ENCODE data around the gene THUMPD3. TPM values are rescaled to one million over a fixed set of nuclear protein-coding genes. Genes with fewer than 3 reads are reported as not detected.

The THUMPD3 gene
- total RNA-seq, 2 experiments from 2014 or later, result 59.6 to 74.3 TPM

DNA sequence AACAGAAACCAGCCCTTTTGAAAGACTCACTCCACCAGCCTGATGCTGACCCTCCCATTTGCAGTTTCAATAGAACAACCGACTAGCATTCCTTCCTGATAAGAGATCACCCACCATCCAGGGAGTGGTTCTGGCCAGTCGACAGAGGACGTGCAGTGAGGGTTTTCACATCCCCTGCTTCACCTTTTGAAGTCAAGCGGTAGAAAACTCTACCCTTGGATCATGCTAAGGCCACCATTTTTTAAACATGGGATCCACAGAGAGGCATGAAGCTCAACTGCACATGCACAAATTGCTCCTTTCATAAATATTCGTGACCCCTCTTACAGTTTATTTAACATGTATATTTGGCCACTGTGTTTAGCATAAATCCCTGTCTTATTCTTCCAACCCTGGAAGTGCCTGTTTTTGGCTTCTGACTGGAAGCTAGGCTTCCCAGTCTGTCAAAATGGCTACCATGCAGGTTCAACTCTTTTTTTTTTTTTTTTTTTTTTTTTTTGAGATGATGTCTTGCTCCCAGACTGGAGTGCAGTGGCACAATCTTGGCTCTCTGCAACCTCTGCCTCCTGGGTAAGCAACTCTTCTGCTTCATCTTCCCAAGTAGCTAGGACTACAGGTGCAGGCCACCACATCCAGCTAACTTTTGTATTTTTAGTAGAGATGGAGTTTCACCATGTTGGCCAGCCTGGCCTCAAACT lies 1.0 kb upstream of the THUMPD3 start:
- intact Hi-C loops (cut with DNase I, micrococcal nuclease), result loop anchor here (1.0 to 2.0 kb wide), 6 partner anchors 8 to 529 kb away; partner anchors contain the start of genes ARPC4 (in 1 of the 2), JAGN1 (in 1 of the 2), MTMR14 (in 1 of the 2) and RAD18 (in 1 of the 2)
- Mint-ChIP-seq H3K27me3 (no peaks in the 10 kb centered on the region), H3K9me3 (ENCODE audit: low read depth) (no peaks in the 10 kb centered on the region), H3K4me1 (peaks cover 21% of the 10 kb centered on the region), H3K36me3 (ENCODE audit: low read depth) (peaks cover 34% of the 10 kb centered on the region), H3K27ac (peak overlapping the region; percentile 100), H3K4me3 (peak overlapping the region; percentile 98)
- POLR2A ChIA-PET, result interaction anchor here (0.6 to 2.5 kb wide), 6 partner anchors 9 to 431 kb away, joined by 3 to 81 read pairs (median 6); partner anchors contain the start of genes ARPC4 and SETD5
- no peak for DNase-seq
- CTCF ChIA-PET, result interaction anchor here (0.6 to 3.1 kb wide), 7 partner anchors 9 to 848 kb away, joined by 3 to 40 read pairs (median 4); no protein-coding TSS in a partner anchor
- ATAC-seq, result no peak

DNA sequence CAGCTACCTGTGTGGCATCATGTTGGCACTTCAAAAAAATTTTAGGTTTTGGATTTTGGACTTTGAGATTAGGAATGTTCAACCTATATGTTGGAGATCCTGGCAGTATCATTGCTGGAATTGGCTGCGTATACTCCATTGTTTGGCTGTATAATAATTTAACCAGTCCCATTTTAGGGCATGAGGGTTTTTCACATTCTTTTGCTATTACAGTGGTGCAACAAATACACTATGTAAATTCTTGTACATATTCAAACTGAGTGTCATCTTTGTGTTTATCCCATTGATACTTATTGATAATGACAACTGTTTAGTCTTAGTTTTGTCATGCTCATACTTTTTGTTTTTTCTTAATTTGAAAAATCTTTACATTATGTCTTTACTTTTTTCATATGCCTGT lies 6.7 kb downstream of the THUMPD3 start:
- Mint-ChIP-seq H3K4me3 (no peak overlapping the region), H3K4me1 (peaks cover 43% of the 10 kb centered on the region), H3K9me3 (ENCODE audit: low read depth) (no peaks in the 10 kb centered on the region), H3K27ac (no peak overlapping the region), H3K27me3 (no peaks in the 10 kb centered on the region), H3K36me3 (ENCODE audit: low read depth) (peaks cover 55% of the 10 kb centered on the region)
- ChIA-PET POLR2A (no interaction called here), CTCF (interaction anchor here (0.8 kb wide), 2 partner anchors 9 to 27 kb away, joined by 3 to 4 read pairs; no protein-coding TSS in a partner anchor)
- ATAC-seq, result no peak
- intact Hi-C loops (cut with DNase I, micrococcal nuclease), result no loop called here
- no peak for DNase-seq

- Mint-ChIP-seq H3K4me3 (no peak overlapping the region), H3K4me1 (peaks cover 40% of the 10 kb centered on the region), H3K27me3 (no peaks in the 10 kb centered on the region), H3K27ac (no peak overlapping the region), H3K36me3 (ENCODE audit: low read depth) (peaks cover 69% of the 10 kb centered on the region), H3K9me3 (ENCODE audit: low read depth) (no peaks in the 10 kb centered on the region)
- ChIA-PET POLR2A (interaction anchor here (0.8 kb wide), 1 partner anchor 10 kb away, joined by 4 read pairs; the partner anchor contains the start of gene THUMPD3), CTCF (interaction anchor here (0.5 to 1.8 kb wide), 3 partner anchors 10 to 20 kb away, joined by 4 to 5 read pairs (median 5); partner anchors contain the start of gene THUMPD3)
- ATAC-seq (no peak), DNase-seq (no peak)
- intact Hi-C loops (cut with DNase I, micrococcal nuclease), result no loop called here
These were observed 10.6 kb downstream of the THUMPD3 start for GRCh38 chr3:9373465-9373864.

- ChIA-PET CTCF (interaction anchor here (1.1 to 1.7 kb wide), 4 partner anchors 8 to 25 kb away, joined by 3 to 5 read pairs (median 4); partner anchors contain the start of gene THUMPD3), POLR2A (interaction anchor here (2.3 kb wide), 1 partner anchor 19 kb away, joined by 11 read pairs; no protein-coding TSS in a partner anchor)
- H3K9me3 Mint-ChIP-seq (ENCODE audit: low read depth), result no peaks in the 10 kb centered on the region
- no peaks in the 10 kb centered on the region for H3K27me3 Mint-ChIP-seq
- peaks cover 22% of the 10 kb centered on the region for H3K4me1 Mint-ChIP-seq
- ATAC-seq, result no peak
- DNase-seq, result no peak
- H3K27ac Mint-ChIP-seq, result no peak overlapping the region
- intact Hi-C loops (cut with DNase I, micrococcal nuclease), result no loop called here
- H3K4me3 Mint-ChIP-seq, result no peak overlapping the region
- H3K36me3 Mint-ChIP-seq (ENCODE audit: low read depth), result peaks cover 72% of the 10 kb centered on the region
These were observed 15.1 kb downstream of the THUMPD3 start for GRCh38 chr3:9377981-9378380.

- no peak overlapping the region for H3K4me3 Mint-ChIP-seq
- ChIA-PET CTCF (interaction anchor here (0.7 to 1.7 kb wide), 5 partner anchors 10 to 277 kb away, joined by 3 to 4 read pairs (median 4); no protein-coding TSS in a partner anchor), POLR2A (interaction anchor here (0.5 to 0.6 kb wide), 2 partner anchors 14 to 343 kb away, joined by 4 to 10 read pairs; no protein-coding TSS in a partner anchor)
- intact Hi-C loops (cut with DNase I, micrococcal nuclease), result no loop called here
- H3K36me3 Mint-ChIP-seq (ENCODE audit: low read depth), result peaks cover 74% of the 10 kb centered on the region
- peaks cover 14% of the 10 kb centered on the region for H3K4me1 Mint-ChIP-seq
- no peaks in the 10 kb centered on the region for H3K9me3 Mint-ChIP-seq (ENCODE audit: low read depth)
- H3K27ac Mint-ChIP-seq, result no peak overlapping the region
- no peak for ATAC-seq
- no peaks in the 10 kb centered on the region for H3K27me3 Mint-ChIP-seq
- no peak for DNase-seq
These were observed 16.5 kb downstream of the THUMPD3 start for GRCh38 chr3:9379327-9379726.

DNA sequence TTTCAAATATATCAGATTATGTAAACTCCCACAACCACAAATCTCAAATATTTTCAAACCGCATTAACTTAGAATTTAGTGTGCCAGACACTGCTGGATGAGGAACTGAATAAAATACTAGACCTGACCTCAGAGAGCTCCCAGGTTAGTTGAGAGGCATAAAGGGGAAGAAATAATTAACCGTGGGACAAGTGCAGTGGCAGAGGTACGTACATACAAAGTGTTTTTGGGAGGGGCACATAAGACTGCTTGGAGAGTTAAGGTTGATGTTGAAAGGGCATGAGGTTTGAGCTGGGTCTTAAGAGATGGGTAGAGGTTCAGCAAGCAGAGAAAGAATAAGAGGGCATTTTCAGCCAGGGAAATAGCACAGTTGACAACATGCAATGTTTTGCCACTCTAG lies 17.2 kb downstream of the THUMPD3 start:
- Mint-ChIP-seq H3K4me3 (no peak overlapping the region), H3K27ac (peak overlapping the region; percentile 32), H3K36me3 (ENCODE audit: low read depth) (peaks cover 73% of the 10 kb centered on the region), H3K9me3 (ENCODE audit: low read depth) (no peaks in the 10 kb centered on the region), H3K27me3 (no peaks in the 10 kb centered on the region), H3K4me1 (peaks cover 15% of the 10 kb centered on the region)
- CTCF ChIA-PET, result interaction anchor here (0.7 to 1.2 kb wide), 3 partner anchors 9 to 276 kb away, joined by 3 to 4 read pairs (median 3); no protein-coding TSS in a partner anchor
- intact Hi-C loops (cut with DNase I, micrococcal nuclease), result no loop called here
- POLR2A ChIA-PET, result no interaction called here
- no peak for DNase-seq
- ATAC-seq, result no peak

DNA sequence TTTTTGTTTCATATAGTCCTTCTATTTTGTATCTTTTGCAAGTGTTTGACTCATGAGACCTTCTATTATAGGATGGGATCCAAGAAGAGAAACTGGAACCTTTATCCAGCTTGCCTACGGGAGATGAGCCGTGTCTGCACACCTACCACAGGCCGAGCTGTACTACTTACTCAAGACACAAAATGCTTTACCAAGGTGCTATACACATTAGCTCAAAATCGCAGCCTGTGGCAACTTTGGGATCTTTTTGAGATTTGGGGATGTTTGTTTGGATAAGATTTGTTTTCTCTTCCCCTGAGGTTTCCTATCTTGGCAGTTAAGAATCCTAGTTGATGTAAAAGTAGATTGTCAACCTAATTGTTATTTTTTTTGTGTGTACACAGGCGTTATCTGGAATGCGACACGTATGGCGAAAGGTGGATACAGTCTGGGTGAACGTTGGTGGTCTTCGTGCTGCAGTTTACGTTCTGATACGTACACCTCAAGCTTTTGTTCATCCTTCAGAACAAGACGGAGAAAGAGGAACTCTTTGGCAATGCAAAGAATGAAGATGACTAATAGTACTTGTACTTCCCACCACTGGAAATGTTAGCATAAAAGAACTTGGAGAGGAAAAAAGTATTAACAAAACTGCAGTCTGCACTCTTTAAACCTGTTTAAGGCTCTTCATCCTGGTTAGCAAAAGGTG lies 21.4 kb downstream of the THUMPD3 start:
- intact Hi-C loops (cut with DNase I, micrococcal nuclease), result loop anchor here in 1 of 2 experiments (1.0 kb wide), 1 partner anchor 9 kb away; no protein-coding TSS in a partner anchor
- Mint-ChIP-seq H3K36me3 (ENCODE audit: low read depth) (peaks cover 70% of the 10 kb centered on the region), H3K9me3 (ENCODE audit: low read depth) (no peaks in the 10 kb centered on the region), H3K27me3 (no peaks in the 10 kb centered on the region), H3K27ac (peak overlapping the region; percentile 40), H3K4me1 (peaks cover 19% of the 10 kb centered on the region), H3K4me3 (no peak overlapping the region)
- ATAC-seq (peak; percentile 29), DNase-seq (no peak)
- POLR2A ChIA-PET, result interaction anchor here (0.7 to 1.2 kb wide), 2 partner anchors 11 to 407 kb away, joined by 3 read pairs; no protein-coding TSS in a partner anchor
- CTCF ChIA-PET, result interaction anchor here (1.5 to 2.8 kb wide), 3 partner anchors 10 to 39 kb away, joined by 4 to 8 read pairs (median 7); no protein-coding TSS in a partner anchor

- Mint-ChIP-seq H3K27me3 (no peaks in the 10 kb centered on the region), H3K9me3 (ENCODE audit: low read depth) (no peaks in the 10 kb centered on the region), H3K27ac (peak overlapping the region; percentile 25), H3K4me3 (no peak overlapping the region), H3K36me3 (ENCODE audit: low read depth) (peaks cover 71% of the 10 kb centered on the region), H3K4me1 (peaks cover 23% of the 10 kb centered on the region)
- intact Hi-C loops (cut with DNase I, micrococcal nuclease), result loop anchor here in 1 of 2 experiments (5.0 kb wide), 1 partner anchor 37 kb away; no protein-coding TSS in a partner anchor
- no peak for DNase-seq
- ChIA-PET CTCF (interaction anchor here (2.0 to 2.8 kb wide), 2 partner anchors 9 to 19 kb away, joined by 7 to 8 read pairs; no protein-coding TSS in a partner anchor), POLR2A (interaction anchor here (0.6 to 1.2 kb wide), 2 partner anchors 10 to 870 kb away, joined by 3 to 5 read pairs; no protein-coding TSS in a partner anchor)
- ATAC-seq, result no peak
These were observed 22.6 kb downstream of the THUMPD3 start for GRCh38 chr3:9385187-9386077.

DNA sequence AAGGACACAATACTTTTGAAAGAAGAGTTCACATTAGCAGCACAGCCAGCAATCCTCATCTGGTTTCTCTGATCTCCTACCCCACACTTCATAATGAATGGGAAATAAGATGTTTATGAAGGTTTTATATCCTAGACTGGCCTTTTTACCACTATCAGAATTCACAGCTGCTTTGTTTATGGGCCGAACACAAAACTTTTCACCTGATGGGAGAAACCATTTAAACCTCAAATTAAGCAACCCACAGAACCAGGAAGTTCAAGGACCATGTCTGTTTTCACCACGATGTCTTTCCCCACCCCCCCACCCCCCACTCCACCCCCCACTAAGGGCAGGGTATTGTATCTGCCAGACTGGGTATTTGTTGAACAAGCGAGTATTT lies 23.2 kb downstream of the THUMPD3 start:
- Mint-ChIP-seq H3K9me3 (ENCODE audit: low read depth) (no peaks in the 10 kb centered on the region), H3K4me3 (no peak overlapping the region), H3K27me3 (no peaks in the 10 kb centered on the region), H3K4me1 (peaks cover 29% of the 10 kb centered on the region), H3K36me3 (ENCODE audit: low read depth) (peaks cover 75% of the 10 kb centered on the region), H3K27ac (peak overlapping the region; percentile 15)
- intact Hi-C loops (cut with DNase I, micrococcal nuclease), result loop anchor here in 1 of 2 experiments (5.0 kb wide), 1 partner anchor 36 kb away; no protein-coding TSS in a partner anchor
- POLR2A ChIA-PET, result interaction anchor here (1.2 kb wide), 1 partner anchor 9 kb away, joined by 5 read pairs; no protein-coding TSS in a partner anchor
- CTCF ChIA-PET, result no interaction called here
- DNase-seq, result no peak
- ATAC-seq, result no peak
